ENCODE data around the gene CIC. TPM values are rescaled to one million over a fixed set of nuclear protein-coding genes. Genes with fewer than 3 reads are reported as not detected.

The CIC gene
- total and polyA plus RNA-seq, 2 of the 13 experiments (the other 11 are each of a cell fraction or from before 2014, with no cell fraction given) = 5.9 to 8.0 TPM

DNA sequence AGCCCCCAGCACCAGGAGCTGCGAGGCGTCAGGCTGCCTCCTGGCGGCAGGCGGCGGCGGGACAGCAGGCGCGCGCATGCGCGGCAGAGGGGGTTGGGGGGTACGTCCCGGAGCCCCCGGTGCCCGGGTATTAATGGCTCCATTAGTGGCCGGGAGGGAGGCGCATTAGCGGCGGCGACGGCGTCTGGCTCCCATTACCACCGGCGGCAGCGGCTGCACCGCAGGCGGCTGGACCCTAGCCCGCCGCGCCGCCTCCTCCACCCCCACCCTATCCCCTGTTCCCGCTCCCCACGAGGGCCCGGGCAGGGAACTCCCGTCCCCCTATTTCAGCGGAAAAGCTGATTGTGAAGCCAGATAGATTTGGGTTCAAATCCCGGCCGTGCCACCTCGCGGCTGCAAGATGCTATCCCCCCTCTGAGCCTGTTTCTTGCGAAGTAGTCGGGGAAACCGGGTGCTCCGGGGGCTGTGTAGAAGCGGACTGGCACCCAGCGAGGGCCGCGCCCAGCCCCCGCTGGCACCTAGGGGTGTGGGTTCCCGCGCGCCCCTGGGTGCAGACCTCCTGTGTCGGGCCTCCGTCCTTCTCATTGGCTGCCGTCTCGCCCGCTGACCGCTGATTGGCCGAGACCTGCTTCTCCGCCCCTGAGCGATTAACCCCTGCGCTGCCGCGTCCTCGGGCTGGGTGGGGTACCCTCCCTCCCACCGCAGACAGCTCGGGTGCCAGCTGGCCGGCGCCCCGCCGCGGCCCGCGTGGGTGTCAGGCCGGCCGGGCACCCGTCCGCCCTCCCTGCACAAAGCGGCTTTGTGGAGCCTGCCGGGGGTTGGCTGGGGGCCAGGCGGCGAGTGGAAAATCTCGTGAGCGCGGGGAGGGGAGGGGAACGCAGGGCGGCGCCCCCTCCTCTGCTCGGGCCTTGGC, 11.1 kb downstream of the CIC start (continued):
- TF ChIP-seq ZNF850 (CRISPR knock-in tag; conservative IDR thresholded peaks at IDR 0.05) (0 out of 2 replicates have a peak, but pooled peaks have one; percentile 61), ZNF782 (CRISPR knock-in tag; IDR thresholded peaks at IDR 0.05; ENCODE audit: borderline replicate concordance) (no peak), SP2 (CRISPR knock-in tag; IDR thresholded peaks at IDR 0.05) (peak; percentile 82), HNRNPUL1 (IDR thresholded peaks at IDR 0.05; ENCODE audit: low read depth, low read length) (peak; percentile 58), KAT8 (CRISPR knock-in tag; IDR thresholded peaks at IDR 0.05) (peak; percentile 38; the same call in 1 of the 2 replicates), XRCC5 (optimal IDR thresholded peaks at IDR 0.05; ENCODE audit: low read length) (peak; percentile 42), TP53 (CRISPR knock-in tag; conservative IDR thresholded peaks at IDR 0.05) (no peak), MBD4 (IDR thresholded peaks at IDR 0.05; ENCODE audit: borderline replicate concordance, low read length) (no peak), ZNF775 (CRISPR knock-in tag; IDR thresholded peaks at IDR 0.05; ENCODE audit: borderline replicate concordance) (no peak), TMF1 (CRISPR knock-in tag; IDR thresholded peaks at IDR 0.05; ENCODE audit: low read depth) (peak; percentile 55; the same call in 1 of the 2 replicates), ZNF205 (CRISPR knock-in tag; IDR thresholded peaks at IDR 0.05) (no peak), ZNF792 (CRISPR knock-in tag; IDR thresholded peaks at IDR 0.05) (0 out of 2 replicates have a peak, but pooled peaks have one; percentile 17), FOSL1 (CRISPR knock-in tag; IDR thresholded peaks at IDR 0.05; ENCODE audit: borderline replicate concordance) (no peak; the same call in 1 of the 2 replicates), ZNF644 (CRISPR knock-in tag; IDR thresholded peaks at IDR 0.05; ENCODE audit: low read depth) (no peak), NCOA5 (CRISPR knock-in tag; IDR thresholded peaks at IDR 0.05) (no peak), KMT2A (CRISPR knock-in tag; IDR thresholded peaks at IDR 0.05) (no peak), PCBP2 (optimal IDR thresholded peaks at IDR 0.05; ENCODE audit: low read depth, low read length, poor library complexity, severe bottlenecking) (no peak)
- TF ChIP-seq, protein P1, sequence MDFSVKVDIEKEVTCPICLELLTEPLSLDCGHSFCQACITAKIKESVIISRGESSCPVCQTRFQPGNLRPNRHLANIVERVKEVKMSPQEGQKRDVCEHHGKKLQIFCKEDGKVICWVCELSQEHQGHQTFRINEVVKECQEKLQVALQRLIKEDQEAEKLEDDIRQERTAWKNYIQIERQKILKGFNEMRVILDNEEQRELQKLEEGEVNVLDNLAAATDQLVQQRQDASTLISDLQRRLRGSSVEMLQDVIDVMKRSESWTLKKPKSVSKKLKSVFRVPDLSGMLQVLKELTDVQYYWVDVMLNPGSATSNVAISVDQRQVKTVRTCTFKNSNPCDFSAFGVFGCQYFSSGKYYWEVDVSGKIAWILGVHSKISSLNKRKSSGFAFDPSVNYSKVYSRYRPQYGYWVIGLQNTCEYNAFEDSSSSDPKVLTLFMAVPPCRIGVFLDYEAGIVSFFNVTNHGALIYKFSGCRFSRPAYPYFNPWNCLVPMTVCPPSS (IDR thresholded peaks at IDR 0.05) = no peak
- TF ChIP-seq, protein P2, sequence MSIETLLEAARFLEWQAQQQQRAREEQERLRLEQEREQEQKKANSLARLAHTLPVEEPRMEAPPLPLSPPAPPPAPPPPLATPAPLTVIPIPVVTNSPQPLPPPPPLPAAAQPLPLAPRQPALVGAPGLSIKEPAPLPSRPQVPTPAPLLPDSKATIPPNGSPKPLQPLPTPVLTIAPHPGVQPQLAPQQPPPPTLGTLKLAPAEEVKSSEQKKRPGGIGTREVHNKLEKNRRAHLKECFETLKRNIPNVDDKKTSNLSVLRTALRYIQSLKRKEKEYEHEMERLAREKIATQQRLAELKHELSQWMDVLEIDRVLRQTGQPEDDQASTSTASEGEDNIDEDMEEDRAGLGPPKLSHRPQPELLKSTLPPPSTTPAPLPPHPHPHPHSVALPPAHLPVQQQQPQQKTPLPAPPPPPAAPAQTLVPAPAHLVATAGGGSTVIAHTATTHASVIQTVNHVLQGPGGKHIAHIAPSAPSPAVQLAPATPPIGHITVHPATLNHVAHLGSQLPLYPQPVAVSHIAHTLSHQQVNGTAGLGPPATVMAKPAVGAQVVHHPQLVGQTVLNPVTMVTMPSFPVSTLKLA (IDR thresholded peaks at IDR 0.05) = no peak
- TF ChIP-seq, protein P3, sequence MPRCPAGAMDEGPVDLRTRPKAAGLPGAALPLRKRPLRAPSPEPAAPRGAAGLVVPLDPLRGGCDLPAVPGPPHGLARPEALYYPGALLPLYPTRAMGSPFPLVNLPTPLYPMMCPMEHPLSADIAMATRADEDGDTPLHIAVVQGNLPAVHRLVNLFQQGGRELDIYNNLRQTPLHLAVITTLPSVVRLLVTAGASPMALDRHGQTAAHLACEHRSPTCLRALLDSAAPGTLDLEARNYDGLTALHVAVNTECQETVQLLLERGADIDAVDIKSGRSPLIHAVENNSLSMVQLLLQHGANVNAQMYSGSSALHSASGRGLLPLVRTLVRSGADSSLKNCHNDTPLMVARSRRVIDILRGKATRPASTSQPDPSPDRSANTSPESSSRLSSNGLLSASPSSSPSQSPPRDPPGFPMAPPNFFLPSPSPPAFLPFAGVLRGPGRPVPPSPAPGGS (CRISPR knock-in tag; IDR thresholded peaks at IDR 0.05) = no peak
- TF ChIP-seq, protein P4, sequence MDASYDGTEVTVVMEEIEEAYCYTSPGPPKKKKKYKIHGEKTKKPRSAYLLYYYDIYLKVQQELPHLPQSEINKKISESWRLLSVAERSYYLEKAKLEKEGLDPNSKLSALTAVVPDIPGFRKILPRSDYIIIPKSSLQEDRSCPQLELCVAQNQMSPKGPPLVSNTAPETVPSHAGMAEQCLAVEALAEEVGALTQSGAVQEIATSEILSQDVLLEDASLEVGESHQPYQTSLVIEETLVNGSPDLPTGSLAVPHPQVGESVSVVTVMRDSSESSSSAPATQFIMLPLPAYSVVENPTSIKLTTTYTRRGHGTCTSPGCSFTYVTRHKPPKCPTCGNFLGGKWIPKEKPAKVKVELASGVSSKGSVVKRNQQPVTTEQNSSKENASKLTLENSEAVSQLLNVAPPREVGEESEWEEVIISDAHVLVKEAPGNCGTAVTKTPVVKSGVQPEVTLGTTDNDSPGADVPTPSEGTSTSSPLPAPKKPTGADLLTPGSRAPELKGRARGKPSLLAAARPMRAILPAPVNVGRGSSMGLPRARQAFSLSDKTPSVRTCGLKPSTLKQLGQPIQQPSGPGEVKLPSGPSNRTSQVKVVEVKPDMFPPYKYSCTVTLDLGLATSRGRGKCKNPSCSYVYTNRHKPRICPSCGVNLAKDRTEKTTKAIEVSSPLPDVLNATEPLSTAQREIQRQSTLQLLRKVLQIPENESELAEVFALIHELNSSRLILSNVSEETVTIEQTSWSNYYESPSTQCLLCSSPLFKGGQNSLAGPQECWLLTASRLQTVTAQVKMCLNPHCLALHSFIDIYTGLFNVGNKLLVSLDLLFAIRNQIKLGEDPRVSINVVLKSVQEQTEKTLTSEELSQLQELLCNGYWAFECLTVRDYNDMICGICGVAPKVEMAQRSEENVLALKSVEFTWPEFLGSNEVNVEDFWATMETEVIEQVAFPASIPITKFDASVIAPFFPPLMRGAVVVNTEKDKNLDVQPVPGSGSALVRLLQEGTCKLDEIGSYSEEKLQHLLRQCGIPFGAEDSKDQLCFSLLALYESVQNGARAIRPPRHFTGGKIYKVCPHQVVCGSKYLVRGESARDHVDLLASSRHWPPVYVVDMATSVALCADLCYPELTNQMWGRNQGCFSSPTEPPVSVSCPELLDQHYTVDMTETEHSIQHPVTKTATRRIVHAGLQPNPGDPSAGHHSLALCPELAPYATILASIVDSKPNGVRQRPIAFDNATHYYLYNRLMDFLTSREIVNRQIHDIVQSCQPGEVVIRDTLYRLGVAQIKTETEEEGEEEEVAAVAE (CRISPR knock-in tag; IDR thresholded peaks at IDR 0.05; ENCODE audit: borderline replicate concordance) = no peak
